Adipocyte (in vitro differentiated cells): ENCODE measurements around the gene RABGAP1L.

Experiments used
- DNase-seq: peaks from one replicate; pipeline ENCODE4 v3.0.0-alpha.2; 2015; ENCODE audit warnings: low read depth
- H3K27me3 ChIP-seq: replicated peaks from 2 replicates; pipeline ENCODE4 v1.7.0; 2013; ENCODE audit warnings: mild to moderate bottlenecking, low read length, moderate library complexity; ENCODE audit not compliant: control insufficient read depth, insufficient read depth
- H3K36me3 ChIP-seq: 2 replicates; pipeline ENCODE4 v1.7.0; 2013; ENCODE audit warnings: low read length, mild to moderate bottlenecking, moderate library complexity; ENCODE audit not compliant: control insufficient read depth, insufficient read depth, severe bottlenecking
- H3K4me1 ChIP-seq: 2 replicates; pipeline ENCODE4 v1.7.0; 2013; ENCODE audit warnings: mild to moderate bottlenecking, low read length, moderate library complexity; ENCODE audit not compliant: control insufficient read depth, insufficient read depth
- H3K4me3 ChIP-seq: 2 replicates; pipeline ENCODE4 v1.7.0; 2013; ENCODE audit warnings: mild to moderate bottlenecking, low read length, moderate library complexity
- H3K9ac ChIP-seq: 2 replicates; pipeline ENCODE4 v1.7.0; 2013; ENCODE audit warnings: mild to moderate bottlenecking, low read length, moderate library complexity
- H3K9me3 ChIP-seq: 2 replicates; pipeline ENCODE4 v1.7.0; 2013; ENCODE audit warnings: mild to moderate bottlenecking, low read length, moderate library complexity; ENCODE audit not compliant: control insufficient read depth

The RABGAP1L gene

GRCh38 chr1:174946031-174946430 is 786.7 kb downstream of the RABGAP1L start:
- H3K9ac ChIP-seq = no peak overlapping the region
- no peaks in the 10 kb centered on the region for H3K36me3 ChIP-seq
- H3K4me3 ChIP-seq = no peak overlapping the region
- DNase-seq = no peak
- H3K9me3 ChIP-seq = no peaks in the 10 kb centered on the region
- no peaks in the 10 kb centered on the region for H3K27me3 ChIP-seq
- no peaks in the 10 kb centered on the region for H3K4me1 ChIP-seq

- no peak for DNase-seq
- Histone ChIP-seq H3K9ac (no peak overlapping the region), H3K9me3 (no peaks in the 10 kb centered on the region), H3K4me1 (peaks cover 11% of the 10 kb centered on the region), H3K4me3 (no peak overlapping the region), H3K27me3 (no peaks in the 10 kb centered on the region), H3K36me3 (no peaks in the 10 kb centered on the region)
Observed at GRCh38 chr1:174949061-174949460, 789.7 kb downstream of the RABGAP1L start.

GRCh38 chr1:174949645-174950044 is 790.3 kb downstream of the RABGAP1L start:
- no peak overlapping the region for H3K9ac ChIP-seq
- peaks cover 11% of the 10 kb centered on the region for H3K4me1 ChIP-seq
- H3K4me3 ChIP-seq = no peak overlapping the region
- no peaks in the 10 kb centered on the region for H3K9me3 ChIP-seq
- no peak for DNase-seq
- no peaks in the 10 kb centered on the region for H3K27me3 ChIP-seq
- no peaks in the 10 kb centered on the region for H3K36me3 ChIP-seq

GRCh38 chr1:174953285-174954072 is 794.2 kb downstream of the RABGAP1L start:
- Histone ChIP-seq H3K36me3 (no peaks in the 10 kb centered on the region), H3K27me3 (no peaks in the 10 kb centered on the region), H3K4me3 (peak overlapping the region; percentile 24), H3K9me3 (no peaks in the 10 kb centered on the region), H3K9ac (no peak overlapping the region), H3K4me1 (peaks cover 11% of the 10 kb centered on the region)
- no peak for DNase-seq

GRCh38 chr1:174954073-174954460 is 794.7 kb downstream of the RABGAP1L start:
- no peaks in the 10 kb centered on the region for H3K27me3 ChIP-seq
- H3K9me3 ChIP-seq = no peaks in the 10 kb centered on the region
- no peak overlapping the region for H3K4me3 ChIP-seq
- no peaks in the 10 kb centered on the region for H3K36me3 ChIP-seq
- no peak overlapping the region for H3K9ac ChIP-seq
- peaks cover 11% of the 10 kb centered on the region for H3K4me1 ChIP-seq
- no peak for DNase-seq

GRCh38 chr1:174954671-174955669 is 795.6 kb downstream of the RABGAP1L start:
- DNase-seq = no peak
- Histone ChIP-seq H3K9ac (no peak overlapping the region), H3K36me3 (no peaks in the 10 kb centered on the region), H3K9me3 (no peaks in the 10 kb centered on the region), H3K4me1 (peaks cover 11% of the 10 kb centered on the region), H3K4me3 (no peak overlapping the region), H3K27me3 (no peaks in the 10 kb centered on the region)

GRCh38 chr1:174956086-174956485 is 796.8 kb downstream of the RABGAP1L start:
- DNase-seq = no peak
- Histone ChIP-seq H3K4me1 (peaks cover 11% of the 10 kb centered on the region), H3K36me3 (no peaks in the 10 kb centered on the region), H3K4me3 (no peak overlapping the region), H3K9ac (no peak overlapping the region), H3K27me3 (no peaks in the 10 kb centered on the region), H3K9me3 (no peaks in the 10 kb centered on the region)

- Histone ChIP-seq H3K9ac (no peak overlapping the region), H3K9me3 (no peaks in the 10 kb centered on the region), H3K36me3 (no peaks in the 10 kb centered on the region), H3K4me3 (no peak overlapping the region), H3K4me1 (peaks cover 11% of the 10 kb centered on the region), H3K27me3 (no peaks in the 10 kb centered on the region)
- no peak for DNase-seq
Observed at GRCh38 chr1:174956976-174957375, 797.7 kb downstream of the RABGAP1L start.

- Histone ChIP-seq H3K9me3 (no peaks in the 10 kb centered on the region), H3K4me1 (peaks cover 11% of the 10 kb centered on the region), H3K36me3 (no peaks in the 10 kb centered on the region), H3K9ac (no peak overlapping the region), H3K27me3 (no peaks in the 10 kb centered on the region), H3K4me3 (no peak overlapping the region)
- DNase-seq = no peak
Observed at GRCh38 chr1:174957829-174958228, 798.5 kb downstream of the RABGAP1L start.

- Histone ChIP-seq H3K4me3 (no peak overlapping the region), H3K4me1 (peaks cover 5% of the 10 kb centered on the region), H3K27me3 (no peaks in the 10 kb centered on the region), H3K36me3 (no peaks in the 10 kb centered on the region), H3K9ac (no peak overlapping the region), H3K9me3 (no peaks in the 10 kb centered on the region)
- DNase-seq = no peak
Observed at GRCh38 chr1:174958396-174958795, 799.1 kb downstream of the RABGAP1L start.

GRCh38 chr1:174960362-174960761 is 801.0 kb downstream of the RABGAP1L start:
- no peaks in the 10 kb centered on the region for H3K9me3 ChIP-seq
- H3K36me3 ChIP-seq = no peaks in the 10 kb centered on the region
- peaks cover 19% of the 10 kb centered on the region for H3K4me1 ChIP-seq
- H3K4me3 ChIP-seq = no peak overlapping the region
- no peaks in the 10 kb centered on the region for H3K27me3 ChIP-seq
- DNase-seq = no peak
- H3K9ac ChIP-seq = no peak overlapping the region
